Naive thymus-derived CD4-positive, alpha-beta T cell (primary cell): Measurements from ENCODE around the gene MXD4. TPM values are rescaled to one million over a fixed set of nuclear protein-coding genes. Genes with fewer than 3 reads are reported as not detected.
A peak's percentile ranks its signal among the peaks of the same experiment; 100 is the strongest.

ENCODE experiments used
- ATAC-seq: fragments of 150-1000 bp; cut with Tn5 transposase; 2 replicates; pipeline ENCODE4 v1.10.0; 2021; ENCODE audit warnings: mild to moderate bottlenecking, moderate library complexity
- CTCF ChIA-PET: fragments of 350-600 bp; sonication (Branson Sonifier 250); formaldehyde crosslinking; loops from one replicate; lab custom pipeline; 2021; ENCODE audit warnings: antibody characterized with exemption; lab: Charles Lee
- POLR2A ChIA-PET: fragments of 350-600 bp; sonication (Branson Sonifier 250); formaldehyde crosslinking; loops from one replicate; lab custom pipeline; 2021; ENCODE audit warnings: antibody characterized with exemption, inconsistent platforms; lab: Charles Lee
- DNase-seq, 9 donors: peaks; one replicate each; pipeline versions ENCODE4 v3.0.0 to v3.0.0-alpha.2; 2020 to 2022; ENCODE audit warnings: mixed read lengths in 1 of 9
- H3K27ac ChIP-seq: one replicate; pipeline ENCODE4 v1.7.0; 2013; ENCODE audit warnings: mild to moderate bottlenecking, low read depth, low read length, moderate library complexity
- H3K27me3 ChIP-seq, 2 donors: one replicate each; pipeline ENCODE4 v1.7.0; 2013; ENCODE audit warnings: low read length in 2 of 2, mild to moderate bottlenecking in 2 of 2, moderate library complexity in 2 of 2; ENCODE audit not compliant: control insufficient read depth in 2 of 2, insufficient read depth in 2 of 2
- H3K36me3 ChIP-seq, 3 experiments: 1 replicate in 2 of 3; 2 replicates in 1 of 3; pipeline ENCODE4 v1.7.0; 2013; ENCODE audit warnings: low read length in 3 of 3, mild to moderate bottlenecking in 3 of 3, moderate library complexity in 1 of 3; ENCODE audit not compliant: insufficient read depth in 3 of 3, control insufficient read depth in 2 of 3
- H3K4me1 ChIP-seq, 2 donors: one replicate each; pipeline ENCODE4 v1.7.0; 2013; ENCODE audit warnings: low read length in 2 of 2, mild to moderate bottlenecking in 2 of 2, moderate library complexity in 1 of 2; ENCODE audit not compliant: control insufficient read depth in 2 of 2, insufficient read depth in 2 of 2
- H3K4me3 ChIP-seq: 2 replicates; pipeline ENCODE4 v1.7.0; 2013; ENCODE audit warnings: mild to moderate bottlenecking, low read length
- H3K9me3 ChIP-seq, 3 experiments: 1 replicate in 2 of 3; 2 replicates in 1 of 3; pipeline ENCODE4 v1.7.0; 2013; ENCODE audit warnings: low read length in 3 of 3; ENCODE audit not compliant: control insufficient read depth in 2 of 3
- H3K27ac Mint-ChIP-seq, 9 donors: one replicate each; pipeline ENCODE4 v1.8.0; 2020 to 2022; ENCODE audit warnings: mixed read lengths in 9 of 9, mild to moderate bottlenecking in 8 of 9, moderate library complexity in 5 of 9, inconsistent platforms in 2 of 9
- H3K27me3 Mint-ChIP-seq, 5 donors: one replicate each; pipeline ENCODE4 v1.8.0; 2021 to 2022; ENCODE audit warnings: mixed read lengths in 5 of 5, mild to moderate bottlenecking in 1 of 5
- H3K36me3 Mint-ChIP-seq, 5 donors: one replicate each; pipeline ENCODE4 v1.8.0; 2020 to 2022; ENCODE audit warnings: mixed read lengths in 5 of 5, mild to moderate bottlenecking in 3 of 5, inconsistent platforms in 1 of 5
- H3K4me1 Mint-ChIP-seq, 7 donors: one replicate each; pipeline ENCODE4 v1.8.0; 2020 to 2022; ENCODE audit warnings: mixed read lengths in 7 of 7, mild to moderate bottlenecking in 3 of 7, inconsistent platforms in 1 of 7
- H3K4me3 Mint-ChIP-seq, 10 donors: one replicate each; pipeline ENCODE4 v1.8.0; 2020 to 2022; ENCODE audit warnings: mild to moderate bottlenecking in 10 of 10, mixed read lengths in 10 of 10, moderate library complexity in 6 of 10, inconsistent platforms in 2 of 10
- H3K9me3 Mint-ChIP-seq, 11 donors: one replicate each; pipeline ENCODE4 v1.8.0; 2020 to 2022; ENCODE audit warnings: mixed read lengths in 11 of 11, mild to moderate bottlenecking in 4 of 11, inconsistent platforms in 1 of 11, moderate library complexity in 1 of 11
- intact Hi-C, 2 donors: fragments of 100-400 bp; cut with micrococcal nuclease; formaldehyde crosslinking; loops; one replicate each; pipeline ENCODE4 v1.15.1; 2023
- polyA plus RNA-seq, 2 donors: library from polyadenylated mRNA; unstranded; fragments of 300-500 nt; fragmentation: Illumina TruSeq; gene quantifications; one replicate each; pipeline ENCODE4 v1.2.3, GENCODE V29; 2021
- total RNA-seq, 6 experiments: library from RNA in 5 of 6; stranded (reverse) in 5 of 6; gene quantifications; 1 replicate in 5 of 6; 2 replicates in 1 of 6; pipeline ENCODE4 v1.2.3 and lab custom pipeline; 2021 to 2026

The MXD4 gene
- total and polyA plus RNA-seq, 7 experiments from 2014 or later = 18.9 to 106 (median 46.0) TPM

- Histone ChIP-seq H3K4me1 (no peaks in the 10 kb centered on the region), H3K36me3 (peaks cover 0 to 43% (median 0%) of the 10 kb centered on the region in 3 experiments), H3K9me3 (no peaks in the 10 kb centered on the region), H3K4me3 (no peak overlapping the region), H3K27ac (no peak overlapping the region), H3K27me3 (no peaks in the 10 kb centered on the region)
- H3K4me3 Mint-ChIP-seq = no peak overlapping the region
- H3K27me3 Mint-ChIP-seq = peaks cover 0 to 6% (median 0%) of the 10 kb centered on the region in 5 donors
- H3K27ac Mint-ChIP-seq = no peak overlapping the region
- intact Hi-C loops = no loop called here
- peak in 1 of 9 donors; percentile 17 for DNase-seq
- no peaks in the 10 kb centered on the region for H3K9me3 Mint-ChIP-seq
- POLR2A ChIA-PET = no interaction called here
- H3K36me3 Mint-ChIP-seq = no peaks in the 10 kb centered on the region
- ATAC-seq = no peak
- CTCF ChIA-PET = interaction anchor here (0.7 kb wide), 1 partner anchor 45 kb away, joined by 4 read pairs; no protein-coding TSS in a partner anchor
- peaks cover 17 to 24% (median 20%) of the 10 kb centered on the region in 7 donors for H3K4me1 Mint-ChIP-seq
Measured at GRCh38 chr4:2246384-2247127, 15.4 kb downstream of the MXD4 start.

- peaks cover 0 to 6% (median 0%) of the 10 kb centered on the region in 5 donors for H3K27me3 Mint-ChIP-seq
- H3K4me1 Mint-ChIP-seq = peaks cover 21 to 28% (median 22%) of the 10 kb centered on the region in 7 donors
- H3K36me3 Mint-ChIP-seq = peaks cover 0 to under 1% (median 0%) of the 10 kb centered on the region in 5 donors
- peak overlapping the region in 3 of 9 donors; percentile 16 to 83 (median 67) for H3K27ac Mint-ChIP-seq
- no peak overlapping the region for H3K4me3 Mint-ChIP-seq
- Histone ChIP-seq H3K4me3 (no peak overlapping the region), H3K27ac (no peak overlapping the region), H3K9me3 (no peaks in the 10 kb centered on the region), H3K27me3 (no peaks in the 10 kb centered on the region), H3K4me1 (peaks cover under 1 to 3% of the 10 kb centered on the region in 2 donors), H3K36me3 (peaks cover 0 to 39% (median 0%) of the 10 kb centered on the region in 3 experiments)
- intact Hi-C loops = no loop called here
- no peak for ATAC-seq
- ChIA-PET POLR2A (interaction anchor here (1.8 kb wide), 1 partner anchor 16 kb away, joined by 7 read pairs; the partner anchor contains the start of gene MXD4), CTCF (interaction anchor here (0.7 kb wide), 1 partner anchor 45 kb away, joined by 4 read pairs; no protein-coding TSS in a partner anchor)
- no peak for DNase-seq
- no peaks in the 10 kb centered on the region for H3K9me3 Mint-ChIP-seq
Measured at GRCh38 chr4:2245787-2246275, 16.1 kb downstream of the MXD4 start.

- H3K4me1 ChIP-seq = peaks cover 7 to 9% of the 10 kb centered on the region in 2 donors
- no peaks in the 10 kb centered on the region for H3K9me3 ChIP-seq
- POLR2A ChIA-PET = interaction anchor here (1.8 kb wide), 1 partner anchor 17 kb away, joined by 7 read pairs; the partner anchor contains the start of gene MXD4
- intact Hi-C loops = no loop called here
- no peaks in the 10 kb centered on the region for H3K9me3 Mint-ChIP-seq
- ATAC-seq (no peak), DNase-seq (no peak)
- H3K27me3 Mint-ChIP-seq = peaks cover 0 to 6% (median 0%) of the 10 kb centered on the region in 5 donors
- H3K27ac Mint-ChIP-seq = peak overlapping the region in 8 of 9 donors; percentile 16 to 85 (median 76)
- no peaks in the 10 kb centered on the region for H3K27me3 ChIP-seq
- H3K36me3 ChIP-seq = peaks cover 0 to 33% (median 0%) of the 10 kb centered on the region in 3 experiments
- no peak overlapping the region for H3K27ac ChIP-seq
- H3K4me3 ChIP-seq = no peak overlapping the region
- peaks cover 27 to 34% (median 28%) of the 10 kb centered on the region in 7 donors for H3K4me1 Mint-ChIP-seq
- peak overlapping the region in 1 of 10 donors; percentile 48 for H3K4me3 Mint-ChIP-seq
- CTCF ChIA-PET = no interaction called here
- H3K36me3 Mint-ChIP-seq = peaks cover 0 to 6% (median 5%) of the 10 kb centered on the region in 5 donors
Measured at GRCh38 chr4:2245057-2245786, 16.7 kb downstream of the MXD4 start.

GRCh38 chr4:2243681-2244380 is 18.1 kb downstream of the MXD4 start:
- DNase-seq (no peak), ATAC-seq (no peak)
- Histone ChIP-seq H3K4me1 (peaks cover 20 to 23% of the 10 kb centered on the region in 2 donors), H3K27me3 (no peaks in the 10 kb centered on the region), H3K36me3 (peaks cover 0 to 19% (median 0%) of the 10 kb centered on the region in 3 experiments), H3K4me3 (no peak overlapping the region), H3K9me3 (no peaks in the 10 kb centered on the region), H3K27ac (no peak overlapping the region)
- Mint-ChIP-seq H3K27ac (peak overlapping the region in 8 of 9 donors; percentile 77 to 87 (median 83)), H3K27me3 (peaks cover 0 to 6% (median 0%) of the 10 kb centered on the region in 5 donors), H3K9me3 (no peaks in the 10 kb centered on the region), H3K36me3 (peaks cover 0 to 16% (median 13%) of the 10 kb centered on the region in 5 donors), H3K4me1 (peaks cover 37 to 46% (median 40%) of the 10 kb centered on the region in 7 donors), H3K4me3 (peak overlapping the region in 3 of 10 donors; percentile 0 to 48 (median 2))
- intact Hi-C loops = loop anchor here (2.0 to 5.0 kb wide), 5 partner anchors 47 to 1462 kb away; partner anchors contain the start of genes GRK4 (in 1 of the 2), NOP14 (in 1 of the 2) and SLBP (in 1 of the 2)
- ChIA-PET POLR2A (interaction anchor here (1.8 kb wide), 1 partner anchor 18 kb away, joined by 7 read pairs; the partner anchor contains the start of gene MXD4), CTCF (interaction anchor here (0.7 to 1.1 kb wide), 2 partner anchors 106 to 200 kb away, joined by 3 read pairs; no protein-coding TSS in a partner anchor)

GRCh38 chr4:2241410-2242353 is 20.2 kb downstream of the MXD4 start, which contains the start of the genes HAUS3 and POLN:
HAUS3 (minus strand) TSS chr4:2242121; CDS start chr4:2240946, 1,175 bp downstream.
POLN (minus strand) TSS chr4:2242121; CDS start chr4:2229231, 12,890 bp downstream.
- CTCF ChIA-PET = interaction anchor here (0.9 to 2.3 kb wide), 2 partner anchors 21 to 44 kb away, joined by 3 to 7 read pairs; partner anchors contain the start of gene MXD4
- H3K4me3 ChIP-seq = peak within 1 kb of the TSS; percentile 93
- H3K9me3 ChIP-seq = no peaks in the 10 kb centered on the region
- intact Hi-C loops = loop anchor here (1.0 to 5.0 kb wide), 18 partner anchors 21 to 1459 kb away; partner anchors contain the start of genes CFAP99 (in 2 of the 2), FAM193A (in 2 of the 2), GRK4 (in 2 of the 2) and HTT (in 2 of the 2)
- peaks cover 0 to 26% (median 17%) of the 10 kb centered on the region in 5 donors for H3K36me3 Mint-ChIP-seq
- H3K4me1 ChIP-seq = peaks cover 37 to 38% of the 10 kb centered on the region in 2 donors
- peaks cover 0 to 7% (median 0%) of the 10 kb centered on the region in 3 experiments for H3K36me3 ChIP-seq
- DNase-seq (peak; percentile 96 to 100 (median 99)), ATAC-seq (peak; percentile 97)
- H3K4me3 Mint-ChIP-seq = peak within 1 kb of the TSS; percentile 80 to 95 (median 91)
- H3K27ac Mint-ChIP-seq = peak within 1 kb of the TSS; percentile 83 to 95 (median 90)
- no peaks in the 10 kb centered on the region for H3K27me3 ChIP-seq
- no peaks in the 10 kb centered on the region for H3K9me3 Mint-ChIP-seq
- POLR2A ChIA-PET = interaction anchor here (0.6 to 4.9 kb wide), 12 partner anchors 19 to 530 kb away, joined by 3 to 48 read pairs (median 4); partner anchors contain the start of genes CFAP99, MXD4, RNF4 and SLBP
- H3K27ac ChIP-seq = peak within 1 kb of the TSS; percentile 89
- peaks cover 48 to 65% (median 60%) of the 10 kb centered on the region in 7 donors for H3K4me1 Mint-ChIP-seq
- peaks cover 0 to 6% (median 0%) of the 10 kb centered on the region in 5 donors for H3K27me3 Mint-ChIP-seq
